Osteoblast (primary cell): ENCODE measurements around the gene MYH9. TPM values are rescaled to one million over a fixed set of nuclear protein-coding genes. Genes with fewer than 3 reads are reported as not detected.

Source experiments
- DNase-seq: peaks from one replicate; pipeline ENCODE4 v3.0.0; 2011; ENCODE audit warnings: low spot score, mixed read lengths; ENCODE audit not compliant: insufficient read length; ENCODE audit errors: missing footprints
- H2AFZ ChIP-seq: 2 replicates; pipeline ENCODE4 v1.6.0; 2011; ENCODE audit warnings: mild to moderate bottlenecking, low read length
- H3K27ac ChIP-seq: 2 replicates; pipeline ENCODE4 v1.5.1; 2011; ENCODE audit warnings: mild to moderate bottlenecking, low read depth, low read length, moderate library complexity
- H3K27me3 ChIP-seq: 2 replicates; pipeline ENCODE4 v1.6.0; 2012; ENCODE audit warnings: mild to moderate bottlenecking, control low read depth, inconsistent platforms, low read length, moderate library complexity; ENCODE audit not compliant: insufficient read depth
- H3K36me3 ChIP-seq: 2 replicates; pipeline ENCODE4 v1.5.1; 2011; ENCODE audit warnings: mild to moderate bottlenecking, low read length, control low read depth, moderate library complexity; ENCODE audit not compliant: insufficient read depth
- H3K4me1 ChIP-seq: 2 replicates; pipeline ENCODE4 v1.5.1; 2011; ENCODE audit warnings: mild to moderate bottlenecking, low read length, control low read depth, moderate library complexity; ENCODE audit not compliant: insufficient read depth
- H3K4me2 ChIP-seq: 2 replicates; pipeline ENCODE4 v1.6.0; 2011; ENCODE audit warnings: mild to moderate bottlenecking, low read length; ENCODE audit not compliant: insufficient read depth
- H3K4me3 ChIP-seq: fragments of 200-600 bp; sonication (generic); 3 replicates; pipeline ENCODE4 v1.5.1; 2012; ENCODE audit warnings: mild to moderate bottlenecking, low read length, inconsistent platforms; ENCODE audit not compliant: insufficient read depth
- H3K79me2 ChIP-seq: 2 replicates; pipeline ENCODE4 v1.6.0; 2012; ENCODE audit warnings: mild to moderate bottlenecking, low read length, control low read depth, inconsistent platforms; ENCODE audit not compliant: insufficient read depth
- H3K9me3 ChIP-seq: 2 replicates; pipeline ENCODE4 v1.5.1; 2011; ENCODE audit warnings: low read depth, low read length, control low read depth
- H4K20me1 ChIP-seq: 2 replicates; pipeline ENCODE4 v1.6.0; 2012; ENCODE audit warnings: mild to moderate bottlenecking, low read length, control low read depth; ENCODE audit not compliant: insufficient read depth
- CTCF ChIP-seq: IDR thresholded peaks from 2 replicates; pipeline ENCODE4 v1.5.1; 2011; ENCODE audit warnings: mild to moderate bottlenecking, low read depth, low read length, moderate library complexity; ENCODE audit errors: extremely low read depth
- total RNA-seq: library from RNA; depleted of rRNA; stranded (reverse); fragments of >200 nt; gene quantifications from 2 replicates; pipeline ENCODE4 v1.2.3, GENCODE V29; 2012

Gene MYH9
- total RNA-seq, 1 donor, result 964 TPM

- Histone ChIP-seq H3K79me2 (peaks cover 83% of the 10 kb centered on the region), H4K20me1 (peaks cover 43% of the 10 kb centered on the region), H3K9me3 (no peaks in the 10 kb centered on the region), H3K36me3 (peaks cover 95% of the 10 kb centered on the region), H3K27me3 (no peaks in the 10 kb centered on the region), H3K4me3 (no peak overlapping the region), H3K4me2 (no peak overlapping the region), H3K27ac (peak overlapping the region; percentile 50), H3K4me1 (no peaks in the 10 kb centered on the region), H2AFZ (no peak overlapping the region)
- no peak for TF ChIP-seq CTCF
- DNase-seq, result peak; percentile 70
Observed at GRCh38 chr22:36317658-36318271, 70.0 kb downstream of the MYH9 start.

- no peak for TF ChIP-seq CTCF
- Histone ChIP-seq H3K4me2 (no peak overlapping the region), H3K9me3 (no peaks in the 10 kb centered on the region), H3K27me3 (no peaks in the 10 kb centered on the region), H3K79me2 (peaks cover 83% of the 10 kb centered on the region), H4K20me1 (peaks cover 48% of the 10 kb centered on the region), H3K4me3 (no peak overlapping the region), H3K4me1 (no peaks in the 10 kb centered on the region), H2AFZ (no peak overlapping the region), H3K27ac (no peak overlapping the region), H3K36me3 (peaks cover 95% of the 10 kb centered on the region)
- DNase-seq, result no peak
Observed at GRCh38 chr22:36316419-36316818, 71.3 kb downstream of the MYH9 start.

DNA sequence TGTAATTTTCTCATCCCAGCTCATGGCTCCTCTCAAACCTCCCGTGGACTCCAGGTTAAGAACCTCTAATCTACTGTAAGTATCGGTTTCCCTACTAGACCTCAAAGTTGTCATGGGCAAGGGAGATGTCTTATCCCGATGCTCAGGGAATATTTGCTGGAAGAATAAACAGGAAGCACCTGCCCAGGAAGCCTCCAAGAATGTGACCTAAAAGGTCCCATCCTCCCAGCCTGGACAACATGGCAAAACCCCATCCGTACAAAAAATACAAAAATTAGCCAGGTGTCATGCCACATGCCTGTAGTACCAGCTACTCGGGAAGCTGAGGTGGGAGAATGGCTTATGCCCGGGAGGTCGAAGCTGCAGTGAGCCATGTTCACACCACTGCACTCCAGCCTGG lies 72.4 kb downstream of the MYH9 start:
- no peak for TF ChIP-seq CTCF
- Histone ChIP-seq H3K4me2 (no peak overlapping the region), H3K79me2 (peaks cover 84% of the 10 kb centered on the region), H3K4me1 (no peaks in the 10 kb centered on the region), H3K4me3 (no peak overlapping the region), H3K36me3 (peaks cover 96% of the 10 kb centered on the region), H3K27me3 (no peaks in the 10 kb centered on the region), H4K20me1 (peaks cover 56% of the 10 kb centered on the region), H3K27ac (no peak overlapping the region), H3K9me3 (no peaks in the 10 kb centered on the region), H2AFZ (no peak overlapping the region)
- DNase-seq, result no peak

GRCh38 chr22:36311386-36312085 lies 76.2 kb downstream of the MYH9 start:
- TF ChIP-seq CTCF, result no peak
- H3K27me3 ChIP-seq, result no peaks in the 10 kb centered on the region
- no peak overlapping the region for H2AFZ ChIP-seq
- no peak for DNase-seq
- no peak overlapping the region for H3K4me2 ChIP-seq
- H4K20me1 ChIP-seq, result peaks cover 56% of the 10 kb centered on the region
- no peak overlapping the region for H3K4me3 ChIP-seq
- H3K4me1 ChIP-seq, result no peaks in the 10 kb centered on the region
- no peak overlapping the region for H3K27ac ChIP-seq
- peaks cover 76% of the 10 kb centered on the region for H3K79me2 ChIP-seq
- H3K9me3 ChIP-seq, result no peaks in the 10 kb centered on the region
- peaks cover 94% of the 10 kb centered on the region for H3K36me3 ChIP-seq
